ENCODE results near the gene TNFSF4. TPM values are rescaled to one million over a fixed set of nuclear protein-coding genes. Genes with fewer than 3 reads are reported as not detected.

TNFSF4 gene
- polyA plus RNA-seq, 1 experiment = 5.9 TPM

- no peaks in the 10 kb centered on the region for H3K27me3 ChIP-seq (ENCODE audit: control insufficient read depth, insufficient read depth, low read length)
- no peak for DNase-seq (ENCODE audit: low read depth)
- H3K36me3 ChIP-seq (ENCODE audit: control insufficient read depth, insufficient read depth, low read length) = no peaks in the 10 kb centered on the region
- H3K4me3 ChIP-seq (ENCODE audit: low read depth, low read length) = no peak overlapping the region
- ChIA-PET POLR2A (no interaction called here), CTCF (no interaction called here)
- TF ChIP-seq CTCF (IDR thresholded peaks at IDR 0.05; ENCODE audit: insufficient read depth, low read depth, low read length) = no peak
These were observed 15.3 kb upstream of the TNFSF4 start for GRCh38 chr1:173222149-173223030.

GRCh38 chr1:173220157-173220556 lies 13.0 kb upstream of the TNFSF4 start:
- H3K4me3 ChIP-seq (ENCODE audit: low read depth, low read length) = no peak overlapping the region
- H3K27me3 ChIP-seq (ENCODE audit: control insufficient read depth, insufficient read depth, low read length) = no peaks in the 10 kb centered on the region
- ChIA-PET POLR2A (no interaction called here), CTCF (no interaction called here)
- DNase-seq (ENCODE audit: low read depth) = no peak
- H3K36me3 ChIP-seq (ENCODE audit: control insufficient read depth, insufficient read depth, low read length) = no peaks in the 10 kb centered on the region
- no peak for TF ChIP-seq CTCF (IDR thresholded peaks at IDR 0.05; ENCODE audit: insufficient read depth, low read depth, low read length)

- ChIA-PET POLR2A (no interaction called here), CTCF (interaction anchor here (1.2 to 1.8 kb wide), 2 partner anchors 11 to 44 kb away, joined by 3 to 4 read pairs; no protein-coding TSS in a partner anchor)
- Histone ChIP-seq H3K4me3 (ENCODE audit: low read depth, low read length) (no peak overlapping the region), H3K36me3 (ENCODE audit: control insufficient read depth, insufficient read depth, low read length) (no peaks in the 10 kb centered on the region), H3K27me3 (ENCODE audit: control insufficient read depth, insufficient read depth, low read length) (no peaks in the 10 kb centered on the region)
- no peak for DNase-seq (ENCODE audit: low read depth)
- TF ChIP-seq CTCF (IDR thresholded peaks at IDR 0.05; ENCODE audit: insufficient read depth, low read depth, low read length) = no peak
These were observed 6.5 kb upstream of the TNFSF4 start for GRCh38 chr1:173213665-173214064.

GRCh38 chr1:173212952-173213491 lies 5.9 kb upstream of the TNFSF4 start:
- no peak overlapping the region for H3K4me3 ChIP-seq (ENCODE audit: low read depth, low read length)
- ChIA-PET CTCF (interaction anchor here (0.8 to 1.8 kb wide), 3 partner anchors 11 to 45 kb away, joined by 3 to 4 read pairs (median 3); no protein-coding TSS in a partner anchor), POLR2A (no interaction called here)
- no peak for TF ChIP-seq CTCF (IDR thresholded peaks at IDR 0.05; ENCODE audit: insufficient read depth, low read depth, low read length)
- no peaks in the 10 kb centered on the region for H3K27me3 ChIP-seq (ENCODE audit: control insufficient read depth, insufficient read depth, low read length)
- H3K36me3 ChIP-seq (ENCODE audit: control insufficient read depth, insufficient read depth, low read length) = no peaks in the 10 kb centered on the region
- DNase-seq (ENCODE audit: low read depth) = no peak

- DNase-seq (ENCODE audit: low read depth) = no peak
- CTCF ChIA-PET = interaction anchor here (1.0 to 1.5 kb wide), 2 partner anchors 8 to 66 kb away, joined by 3 to 6 read pairs; no protein-coding TSS in a partner anchor
- Histone ChIP-seq H3K4me3 (ENCODE audit: low read depth, low read length) (no peak overlapping the region), H3K36me3 (ENCODE audit: control insufficient read depth, insufficient read depth, low read length) (no peaks in the 10 kb centered on the region), H3K27me3 (ENCODE audit: control insufficient read depth, insufficient read depth, low read length) (no peaks in the 10 kb centered on the region)
- no peak for TF ChIP-seq CTCF (IDR thresholded peaks at IDR 0.05; ENCODE audit: insufficient read depth, low read depth, low read length)
- POLR2A ChIA-PET = no interaction called here
These were observed 3.6 kb upstream of the TNFSF4 start for GRCh38 chr1:173210716-173211231.

Measured in BJ (cell line).